HEK293 (cell line): ENCODE data around the gene MCEMP1.

ENCODE experiments used
- CTCF ChIP-seq: fragments of 450-650 bp; formaldehyde crosslinking; IDR thresholded peaks from 2 replicates; pipeline ENCODE4 v1.5.1; 2016; ENCODE audit warnings: missing biosample characterization, missing genetic modification characterization
- ZBTB26 ChIP-seq: fragments of 450-650 bp; formaldehyde crosslinking; optimal IDR thresholded peaks from 2 replicates; pipeline ENCODE3; 2016; ENCODE audit warnings: missing biosample characterization, mild to moderate bottlenecking, missing genetic modification characterization

- no peak for TF ChIP-seq ZBTB26 (tag by site-specific recombination)
- TF ChIP-seq CTCF: no peak
Observed at GRCh38 chr19:7677669-7678311, 900 bp downstream of the MCEMP1 start.
